DMS153 treated with DMSO at 0.1 percent for 48 hours (cell line): ENCODE data around the gene POU2F1.
"Not testable (repeated sequence)": the region's sequence is repeated elsewhere in the genome, so short reads cannot be mapped to it uniquely, and the experiment has no call there.

ENCODE experiments used
- DNase-seq: peaks from one replicate; lab custom pipeline; 2025; ENCODE audit not compliant: unreplicated experiment; lab: John Stamatoyannopoulos, UW

The POU2F1 gene

DNA sequence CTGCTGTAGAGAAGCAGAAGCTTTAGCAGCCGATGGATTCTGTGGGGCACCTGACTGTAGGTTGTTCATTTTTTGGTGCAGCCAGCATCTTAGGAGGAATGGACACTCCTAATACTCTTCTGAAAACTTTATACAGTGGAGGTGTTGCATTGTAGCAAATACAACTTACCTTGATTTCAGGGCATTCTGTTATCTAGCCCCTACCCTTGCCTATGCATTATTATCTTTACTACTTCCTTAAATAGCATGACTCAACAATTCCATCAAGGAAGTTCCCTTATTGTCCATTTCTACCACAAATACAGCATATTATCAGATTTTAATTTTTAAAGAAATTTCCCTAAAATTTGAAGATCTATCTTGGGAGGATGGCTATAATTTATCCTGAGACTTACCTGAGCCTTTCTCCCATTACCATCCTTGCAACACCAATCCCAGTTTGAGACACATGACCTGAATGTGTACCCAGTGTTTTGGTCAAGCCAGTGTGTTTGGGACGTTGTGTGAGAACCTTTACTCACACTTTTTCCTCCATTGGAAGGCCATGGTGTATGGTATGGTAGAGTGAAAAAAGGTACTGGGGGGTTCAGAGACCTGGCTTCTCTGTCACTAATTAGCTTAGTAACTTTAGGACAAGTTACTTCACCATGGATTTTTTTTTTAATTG, 9.2 kb downstream of the POU2F1 start:
- DNase-seq = no peak

DNA sequence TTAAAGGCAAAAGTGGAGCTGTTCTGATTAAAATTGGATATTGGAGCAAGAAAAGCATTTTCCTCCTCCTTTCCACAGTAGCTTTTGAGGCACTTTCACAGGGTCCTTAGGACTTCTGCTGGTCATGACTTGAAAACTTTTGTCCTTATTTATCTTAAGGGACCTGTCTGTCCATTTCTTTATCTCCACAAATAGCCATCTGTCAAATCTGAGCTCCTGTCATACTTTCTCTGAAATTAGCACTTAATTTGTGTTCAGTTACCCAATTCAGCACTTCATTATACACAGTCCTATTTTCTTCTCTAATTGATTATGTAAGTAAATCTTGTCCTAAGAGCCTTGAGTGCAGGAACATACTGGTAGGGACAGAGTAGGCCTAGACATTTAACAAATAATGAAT, 9.8 kb downstream of the POU2F1 start:
- DNase-seq = no peak

DNA sequence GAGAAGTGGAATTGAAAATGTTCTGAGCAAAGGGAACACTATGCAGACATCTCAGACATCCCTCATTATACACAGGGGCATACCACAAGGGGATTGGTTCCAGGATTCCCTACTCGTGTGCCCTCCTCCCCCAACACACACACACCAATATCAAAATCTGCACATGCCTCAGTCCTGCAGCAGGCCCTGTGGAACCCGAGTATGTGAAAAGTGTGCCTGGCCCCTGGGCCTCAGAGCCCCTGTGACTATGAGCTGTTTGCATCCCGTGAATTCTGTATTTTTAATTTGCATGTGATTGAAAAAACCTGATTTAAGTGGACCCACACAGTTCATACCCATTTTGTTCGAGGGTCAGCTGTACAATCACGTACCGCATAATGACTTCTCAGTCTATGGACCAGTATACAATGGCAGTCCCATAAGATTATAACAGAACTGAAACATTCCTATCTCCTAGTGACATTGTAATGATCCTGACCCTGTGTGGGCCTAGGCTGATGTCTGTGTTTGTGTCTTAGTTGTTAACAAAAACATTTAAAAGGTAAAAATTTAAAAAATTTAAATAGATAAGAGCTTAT, 11.3 kb downstream of the POU2F1 start:
- DNase-seq = no peak

DNA sequence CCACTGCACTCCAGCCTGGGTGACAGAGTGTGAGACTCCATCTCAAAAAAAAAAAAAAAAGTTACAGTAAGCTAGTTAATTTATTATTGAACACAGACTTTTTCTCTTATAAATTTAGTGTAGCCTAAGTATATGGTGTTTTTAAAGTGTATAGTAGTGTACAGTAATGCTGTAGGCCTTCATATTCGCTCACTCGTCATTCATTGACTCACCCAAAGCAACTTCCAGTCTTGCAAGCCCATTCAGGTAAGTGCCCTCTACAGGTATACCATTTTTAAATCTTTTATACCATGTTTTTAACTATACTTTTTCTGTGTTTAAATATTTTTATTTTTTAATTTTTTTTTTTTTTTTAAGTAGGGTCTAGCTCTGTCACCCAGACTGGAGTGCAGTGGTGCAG, 12.1 kb downstream of the POU2F1 start:
- no peak for DNase-seq

DNA sequence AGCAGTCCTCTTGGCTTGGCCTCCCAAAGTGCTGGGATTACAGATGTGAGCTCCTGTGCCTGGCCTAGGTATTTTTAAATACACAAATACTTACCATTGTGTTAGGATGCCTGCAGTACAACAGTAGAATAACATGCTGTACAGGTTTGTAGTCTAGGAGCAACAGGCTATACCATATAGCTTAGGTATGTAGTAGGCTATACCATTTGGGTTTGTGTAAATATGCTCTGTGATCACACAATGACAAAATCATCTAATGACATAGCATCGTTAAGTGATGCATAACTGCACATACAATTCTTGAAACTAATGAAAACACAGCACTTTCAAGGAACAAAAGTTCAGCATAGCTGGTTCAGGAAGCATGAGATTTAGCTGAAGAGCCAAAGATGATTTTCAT, 12.7 kb downstream of the POU2F1 start:
- DNase-seq = no peak

DNA sequence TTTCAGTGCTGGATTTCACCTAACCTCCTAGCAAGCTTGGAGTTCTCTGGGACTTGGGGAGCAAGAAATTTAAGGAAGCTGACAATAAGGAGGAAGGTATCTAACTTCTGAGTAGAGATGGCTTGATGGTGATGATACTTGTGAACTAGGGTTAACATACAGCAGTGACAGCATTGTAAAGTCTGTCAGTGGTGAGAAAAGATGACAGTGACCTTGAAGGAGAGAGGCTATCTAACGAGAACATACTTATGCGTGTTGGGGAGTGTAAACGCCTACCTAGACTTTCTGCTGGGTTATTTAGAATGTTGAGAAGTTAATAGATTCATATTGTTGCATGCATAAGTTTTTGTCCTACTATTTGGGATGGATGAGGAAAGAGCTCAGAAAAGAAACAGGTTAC, 16.3 kb downstream of the POU2F1 start:
- no peak for DNase-seq

DNA sequence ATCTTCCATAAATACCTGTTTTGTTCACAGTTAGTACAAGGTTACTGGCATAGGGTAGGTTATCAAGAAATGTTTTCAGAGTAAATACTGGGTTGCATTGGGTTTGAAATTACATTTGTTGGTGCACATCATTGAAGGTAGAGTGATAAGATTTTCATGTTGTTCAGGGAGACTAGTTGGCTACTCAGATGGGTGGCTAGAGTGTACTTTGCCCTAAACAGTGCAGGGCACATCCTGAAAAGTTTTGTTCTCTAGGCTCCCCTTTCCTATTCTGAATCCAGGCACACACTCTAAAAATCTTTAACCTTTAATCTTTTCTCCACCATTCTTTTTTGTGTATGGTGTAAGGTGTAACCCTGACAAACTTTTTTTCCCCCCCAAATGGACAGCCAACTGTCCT, 18.0 kb downstream of the POU2F1 start:
- DNase-seq = no peak

DNA sequence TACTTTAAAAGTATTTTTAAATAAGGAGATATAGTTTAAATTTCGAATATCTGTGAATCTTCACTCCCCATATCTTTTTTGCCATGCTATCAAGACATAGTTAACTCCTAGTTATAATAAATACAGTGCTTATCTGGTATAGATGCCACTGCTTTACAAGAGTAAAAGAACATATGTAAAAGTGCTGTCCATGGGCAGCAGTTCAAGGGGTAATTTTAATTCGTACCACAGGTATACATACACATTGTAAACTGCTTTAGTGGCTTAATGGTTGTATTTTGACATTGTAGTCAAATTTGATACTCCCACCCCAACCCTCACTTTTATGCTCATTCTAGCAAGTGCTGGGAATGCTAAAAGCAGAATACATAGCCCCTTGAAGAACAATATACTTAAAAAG, 18.6 kb downstream of the POU2F1 start:
- DNase-seq = no peak

DNA sequence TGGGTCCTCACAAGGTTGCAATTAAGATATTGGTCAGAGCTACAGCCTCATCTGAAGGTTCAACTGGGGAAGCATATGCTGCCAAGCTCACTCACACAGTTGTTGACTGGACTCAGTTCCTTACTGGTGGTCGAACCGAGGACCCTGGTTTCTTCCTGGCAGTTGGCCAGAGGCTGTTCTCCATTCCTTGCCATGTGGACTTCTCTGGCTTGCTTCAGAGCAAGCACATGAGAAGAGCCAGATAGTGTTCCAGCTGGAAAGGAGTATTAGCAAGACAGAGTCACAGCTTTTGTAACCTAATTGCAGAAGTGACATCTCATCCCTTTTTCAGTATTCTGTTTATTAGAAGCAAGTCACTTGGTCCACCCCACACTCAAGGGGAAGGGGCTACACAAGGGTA, 23.6 kb downstream of the POU2F1 start:
- no peak for DNase-seq

DNA sequence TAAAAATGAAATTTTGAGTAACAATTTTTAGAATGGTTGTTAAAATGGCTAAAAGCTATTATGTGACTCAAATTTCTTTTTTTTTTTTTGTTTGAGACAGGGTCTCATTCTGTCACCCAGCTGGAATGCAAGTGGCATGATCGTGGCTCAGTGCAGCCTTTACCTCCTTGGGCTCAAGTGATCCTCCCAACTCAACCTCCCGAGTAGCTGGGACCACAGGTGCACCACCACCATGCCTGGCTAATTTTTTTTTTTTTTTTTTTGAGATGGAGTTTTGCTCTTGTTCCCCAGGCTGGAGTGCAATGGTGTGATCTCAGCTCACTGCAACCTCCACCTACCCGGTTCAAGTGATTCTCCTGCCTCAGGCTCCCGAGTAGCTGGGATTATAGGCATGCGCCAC, 24.5 kb downstream of the POU2F1 start:
- not testable (repeated sequence) for DNase-seq

DNA sequence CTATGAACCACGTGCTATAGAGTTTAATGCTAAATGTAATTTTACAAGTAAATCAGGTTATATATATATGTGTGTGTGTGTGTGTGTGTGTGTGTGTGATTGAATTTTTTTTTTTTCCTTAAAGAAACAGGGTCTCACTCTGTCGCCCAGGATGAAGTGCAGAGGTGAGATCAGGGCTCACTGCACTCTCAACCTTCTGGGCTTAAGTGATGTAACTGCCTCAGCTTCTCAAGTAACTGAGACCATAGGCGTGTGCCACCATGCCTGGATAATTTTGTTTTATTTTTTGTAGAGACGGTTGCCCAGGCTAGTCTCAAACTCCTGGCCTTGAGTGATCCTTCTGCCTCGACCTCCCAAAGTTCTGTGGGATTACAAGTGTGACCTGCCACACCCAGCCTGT, 26.3 kb downstream of the POU2F1 start:
- no peak for DNase-seq

DNA sequence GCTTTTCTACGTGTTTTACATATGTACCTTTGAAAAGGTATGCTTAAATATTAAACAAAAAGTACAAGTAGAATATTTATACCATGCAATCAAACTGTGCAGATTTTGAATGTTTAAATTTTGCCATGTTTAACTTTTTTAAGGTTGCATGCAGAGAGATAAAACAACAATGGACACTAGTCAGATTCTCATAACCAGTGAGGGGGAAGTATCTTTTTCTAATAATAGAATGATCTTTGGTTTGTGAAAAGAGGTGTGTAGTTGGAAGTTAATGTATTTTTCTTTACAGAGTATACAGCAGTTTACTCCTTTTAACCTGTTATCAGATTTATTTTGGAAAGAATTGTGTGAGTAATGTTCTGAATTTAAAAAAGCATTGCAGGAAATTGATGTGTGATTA, 27.1 kb downstream of the POU2F1 start:
- no peak for DNase-seq

DNA sequence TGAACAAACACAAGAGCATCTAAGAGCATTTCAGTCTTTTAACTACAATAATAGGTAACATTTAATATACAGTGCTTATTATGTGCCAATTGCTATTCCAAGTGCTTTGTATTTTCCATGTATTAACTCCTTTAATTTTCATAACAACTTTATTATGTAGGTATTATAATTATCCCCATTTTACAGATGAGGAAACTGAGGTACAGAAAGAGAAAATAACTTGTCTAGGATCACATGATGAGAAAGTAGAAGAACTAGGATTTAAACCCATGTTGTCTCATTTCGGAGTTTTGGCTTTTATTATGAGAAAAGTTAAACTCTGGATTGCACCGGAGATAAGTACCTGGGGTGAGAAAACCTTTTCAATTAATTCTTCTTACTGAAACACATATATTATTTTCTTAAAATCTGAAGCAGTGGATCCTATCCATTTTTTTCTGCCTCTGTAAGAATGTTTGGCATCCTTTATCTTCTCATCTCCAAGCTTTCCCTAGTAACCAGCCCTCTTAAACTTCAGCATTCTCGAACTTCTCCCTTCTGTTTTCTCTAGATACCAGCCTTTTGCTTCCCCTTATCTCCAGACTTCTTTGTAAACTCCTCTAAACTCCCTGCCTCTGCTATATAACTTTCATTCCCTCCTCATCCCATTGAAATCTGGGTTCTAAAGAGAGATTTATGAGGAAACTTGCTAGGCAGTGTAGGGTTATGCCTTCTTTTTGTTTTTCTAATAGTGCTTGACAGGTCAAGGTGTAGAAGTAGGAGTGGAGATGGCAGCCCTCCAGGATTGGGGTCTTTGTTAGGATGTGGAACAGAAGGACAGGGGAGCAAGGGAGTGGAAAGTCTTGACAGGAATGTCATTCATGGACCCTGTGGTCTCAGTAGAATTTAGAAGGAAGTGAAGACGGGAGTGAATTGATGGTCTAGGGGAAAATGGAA, 28.3 kb downstream of the POU2F1 start:
- no peak for DNase-seq

DNA sequence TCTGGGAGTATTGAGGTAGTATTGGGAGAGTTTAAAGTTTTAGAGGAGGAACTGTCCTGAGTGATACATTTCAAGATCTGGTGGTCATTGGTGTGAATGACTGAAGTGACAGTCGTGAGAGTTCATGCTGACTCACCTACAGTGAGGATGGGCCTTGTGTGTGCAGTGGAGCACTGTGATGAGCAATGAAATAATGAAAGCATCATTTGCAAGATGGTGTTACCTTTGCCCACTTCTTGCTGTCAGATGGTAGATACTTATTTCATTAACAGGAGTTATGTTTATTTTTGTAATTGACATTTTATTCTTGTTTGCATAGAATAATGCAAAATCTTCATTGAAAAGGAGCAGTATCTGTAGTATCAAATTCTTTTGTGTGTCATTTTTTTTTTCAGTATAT, 29.0 kb downstream of the POU2F1 start:
- no peak for DNase-seq

DNA sequence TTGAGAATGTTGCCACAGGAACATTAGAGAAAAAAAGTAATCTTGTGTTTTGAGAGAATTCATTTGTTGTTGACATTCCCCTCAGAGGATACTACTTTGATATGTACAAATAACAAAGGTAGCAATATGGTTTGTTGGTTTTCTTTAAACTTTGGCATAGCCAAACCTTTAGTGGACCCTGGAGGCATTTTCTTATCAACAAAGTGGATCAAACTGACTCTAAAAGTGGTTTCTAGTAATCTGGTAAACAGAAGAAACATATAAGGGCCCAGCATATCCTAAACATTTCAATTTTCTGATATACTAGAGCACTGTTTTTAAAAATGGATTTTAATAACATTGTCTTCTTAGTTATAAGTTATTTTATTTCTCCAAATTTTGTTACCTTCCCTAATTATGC, 29.8 kb downstream of the POU2F1 start:
- no peak for DNase-seq

DNA sequence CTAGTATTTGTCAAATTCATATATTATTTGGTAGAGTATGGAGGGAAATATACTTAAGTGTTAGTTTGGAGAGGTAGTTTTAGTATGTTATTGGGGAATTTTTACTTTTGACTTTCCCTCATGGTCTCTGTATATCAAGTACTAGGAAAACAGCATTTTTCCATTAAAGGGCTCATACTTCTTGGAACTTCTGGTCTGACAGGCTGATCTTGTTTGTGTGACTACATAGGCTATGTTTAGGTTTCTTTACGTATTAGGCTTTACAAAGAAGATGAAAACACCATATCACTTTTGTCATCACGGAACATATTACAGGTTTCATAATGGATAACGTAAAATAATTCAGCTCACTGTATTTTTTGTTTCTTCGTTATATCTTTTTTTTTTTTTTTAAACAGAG, 30.8 kb downstream of the POU2F1 start:
- no peak for DNase-seq

DNA sequence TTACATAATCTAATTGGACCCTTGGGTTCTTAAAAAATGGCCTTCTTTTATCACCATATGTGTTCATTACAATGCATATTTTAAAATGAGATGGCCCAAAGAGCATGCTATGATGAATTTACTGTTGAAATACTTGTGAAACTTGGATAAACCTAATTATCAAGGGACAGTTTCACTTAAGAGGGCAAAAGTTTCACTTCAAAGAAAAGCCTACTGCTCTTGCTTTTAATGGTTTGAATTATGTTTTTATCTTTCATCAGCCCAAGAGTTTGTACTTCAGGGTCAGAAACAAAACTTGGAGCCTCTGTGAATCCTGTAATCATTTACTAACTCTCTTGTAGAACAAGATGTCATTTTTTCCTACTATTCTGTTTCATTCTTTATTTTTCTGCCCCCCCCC, 32.3 kb downstream of the POU2F1 start:
- DNase-seq = no peak

DNA sequence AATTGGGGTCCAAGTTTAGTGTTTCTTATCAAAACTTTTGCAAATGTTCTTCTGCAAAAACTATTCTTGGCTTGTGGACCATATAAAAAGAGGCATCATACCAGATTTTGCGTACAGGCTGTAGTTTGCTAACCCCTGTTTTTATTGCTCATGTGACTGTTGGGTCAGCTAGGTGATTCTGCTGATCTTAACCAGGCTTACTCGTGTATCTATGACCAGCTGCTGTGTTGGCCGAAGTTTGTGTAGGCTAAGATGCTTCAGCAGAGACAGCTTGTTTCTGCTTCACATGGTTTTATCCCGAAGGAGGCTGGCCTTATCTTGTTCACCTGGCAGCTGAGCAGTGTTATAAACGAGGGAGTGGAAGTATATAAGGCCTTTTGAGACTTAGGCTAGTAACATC, 38.2 kb downstream of the POU2F1 start:
- DNase-seq = no peak

DNA sequence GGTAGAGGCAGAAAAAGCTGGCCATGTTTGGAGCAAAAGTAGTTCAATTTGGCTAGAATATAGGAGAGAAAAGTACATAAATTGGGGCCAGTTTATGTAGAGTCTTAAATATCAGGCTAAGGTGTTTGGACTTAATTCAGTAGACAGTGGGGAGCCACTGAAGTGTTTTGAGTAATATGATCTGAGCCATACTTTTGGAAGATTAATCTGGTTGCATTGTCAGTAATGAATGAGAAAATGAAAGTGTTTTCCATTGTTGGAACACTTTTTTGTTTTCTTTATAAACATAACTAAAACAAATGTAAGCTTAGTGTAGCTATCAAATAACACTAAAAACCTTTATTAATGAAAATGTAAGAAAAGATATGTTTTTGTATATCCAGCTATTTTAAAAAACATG, 42.1 kb downstream of the POU2F1 start:
- no peak for DNase-seq

DNA sequence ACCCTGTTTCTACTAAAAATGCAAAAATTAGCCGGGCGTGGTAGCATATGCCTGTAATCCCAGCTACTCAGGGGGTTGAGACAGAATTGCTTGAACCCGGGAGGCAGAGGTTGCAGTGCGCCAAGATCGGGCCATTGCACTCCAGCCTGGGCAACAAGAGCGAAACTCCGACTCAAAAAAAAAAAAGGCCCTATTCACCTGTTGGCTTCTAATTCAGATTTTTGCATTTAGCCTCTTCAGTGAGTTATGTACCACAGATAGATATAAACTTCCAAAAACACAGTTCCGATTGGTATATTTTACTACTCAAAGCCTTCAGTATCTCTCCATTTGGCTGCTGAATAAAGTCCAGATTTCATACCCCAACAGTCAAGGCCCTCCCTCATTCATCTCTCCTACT, 42.7 kb downstream of the POU2F1 start:
- DNase-seq = no peak

DNA sequence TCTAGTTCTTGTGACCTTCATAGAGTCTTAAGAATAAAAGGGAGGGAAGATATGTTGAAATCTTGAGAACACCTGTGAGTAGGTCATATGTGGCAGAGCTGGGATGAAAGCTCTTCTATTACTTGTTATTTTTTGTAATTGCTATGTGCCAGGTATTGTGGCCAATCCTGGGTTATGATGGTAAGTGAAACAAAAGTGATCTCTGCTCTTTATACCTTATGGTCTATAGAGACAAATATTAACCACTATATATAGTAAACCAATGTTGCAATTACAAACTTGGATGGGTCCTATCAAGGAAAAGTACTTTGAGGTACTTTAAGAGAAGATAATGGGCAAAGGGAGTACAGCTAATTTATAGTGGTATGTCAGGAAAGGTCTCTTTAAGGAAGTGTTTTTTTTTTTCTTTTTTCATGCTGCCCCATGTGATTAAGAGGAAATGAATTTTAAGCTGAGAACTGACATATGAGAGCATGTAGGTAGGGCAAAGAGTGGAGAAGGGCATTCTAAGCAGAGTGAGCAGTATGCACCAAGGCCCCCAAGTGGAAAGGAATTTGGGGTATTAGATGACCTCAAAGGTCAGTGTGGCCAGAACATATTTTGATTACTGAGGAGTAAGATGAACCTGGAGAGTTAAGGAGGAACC, 43.3 kb downstream of the POU2F1 start:
- no peak for DNase-seq

DNA sequence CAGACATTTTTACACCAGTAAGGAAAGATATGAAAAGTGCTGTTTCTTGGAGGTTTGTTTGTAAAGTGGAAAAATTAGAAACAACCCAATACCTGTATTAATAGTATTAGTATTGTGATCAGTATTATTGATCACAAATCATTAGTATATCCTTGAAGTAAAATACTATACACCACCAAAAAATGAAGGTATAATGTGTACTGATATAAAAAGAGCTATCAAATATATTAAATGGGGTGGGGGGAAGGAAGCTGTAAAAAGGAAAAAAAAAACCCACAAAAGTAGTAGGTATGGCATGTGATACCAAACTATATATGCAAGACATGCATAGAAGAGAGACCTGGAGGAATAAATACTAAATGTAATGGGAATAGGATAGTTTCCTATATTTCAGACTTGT, 46.3 kb downstream of the POU2F1 start:
- no peak for DNase-seq
